ENCODE data around the gene RTL5.
"Not testable (repeated sequence)": the region's sequence is repeated elsewhere in the genome, so short reads cannot be mapped to it uniquely, and the experiment has no call there.

Gene RTL5

GRCh38 chrX:72131317-72132294, at the start of gene RTL5:
TSS of gene RTL5 (minus strand) at chrX:72131915.
- peak; percentile 78 for DNase-seq (ENCODE audit: low read depth)

- no peak for DNase-seq (ENCODE audit: low read depth)
These were observed 48.8 kb upstream of the RTL5 start for GRCh38 chrX:72180539-72180938.

GRCh38 chrX:72176981-72177380, 45.3 kb upstream of the RTL5 start:
- DNase-seq (ENCODE audit: low read depth) = no peak

- not testable (repeated sequence) for DNase-seq (ENCODE audit: low read depth)
These were observed 44.6 kb upstream of the RTL5 start for GRCh38 chrX:72176289-72176688.

GRCh38 chrX:72169008-72169728, 37.5 kb upstream of the RTL5 start:
- no peak for DNase-seq (ENCODE audit: low read depth)

GRCh38 chrX:72165551-72165950, 33.8 kb upstream of the RTL5 start:
- DNase-seq (ENCODE audit: low read depth) = no peak

- DNase-seq (ENCODE audit: low read depth) = no peak
These were observed 28.1 kb upstream of the RTL5 start for GRCh38 chrX:72159769-72160168.

GRCh38 chrX:72158773-72159172, 27.1 kb upstream of the RTL5 start:
- no peak for DNase-seq (ENCODE audit: low read depth)

- no peak for DNase-seq (ENCODE audit: low read depth)
These were observed 14.8 kb upstream of the RTL5 start for GRCh38 chrX:72146527-72146926.

GRCh38 chrX:72145181-72145580, 13.5 kb upstream of the RTL5 start:
- DNase-seq (ENCODE audit: low read depth) = peak; percentile 17

- DNase-seq (ENCODE audit: low read depth) = peak; percentile 55
These were observed 11.8 kb upstream of the RTL5 start for GRCh38 chrX:72143609-72143907.

GRCh38 chrX:72142794-72143608, 11.3 kb upstream of the RTL5 start:
- DNase-seq (ENCODE audit: low read depth) = peak; percentile 49

GRCh38 chrX:72142094-72142793, 10.5 kb upstream of the RTL5 start:
- DNase-seq (ENCODE audit: low read depth) = peak; percentile 91

GRCh38 chrX:72141372-72142004, 9.8 kb upstream of the RTL5 start:
- peak; percentile 75 for DNase-seq (ENCODE audit: low read depth)

GRCh38 chrX:72139538-72139937, 7.8 kb upstream of the RTL5 start:
- no peak for DNase-seq (ENCODE audit: low read depth)

GRCh38 chrX:72137846-72138495, 6.3 kb upstream of the RTL5 start:
- no peak for DNase-seq (ENCODE audit: low read depth)

- DNase-seq (ENCODE audit: low read depth) = no peak
These were observed 2.3 kb upstream of the RTL5 start for GRCh38 chrX:72133851-72134546.

GRCh38 chrX:72132456-72132855, 741 bp upstream of the RTL5 start:
- DNase-seq (ENCODE audit: low read depth) = no peak

GRCh38 chrX:72130762-72131250, 909 bp downstream of the RTL5 start:
- DNase-seq (ENCODE audit: low read depth) = no peak

All from amniotic epithelial cell (primary cell).